Fibroblast of skin of right biceps (primary cell): ENCODE data around the gene SEC23IP.
A peak's percentile ranks its signal among the peaks of the same experiment; 100 is the strongest.
"Not testable (repeated sequence)": the region's sequence is repeated elsewhere in the genome, so short reads cannot be mapped to it uniquely, and the experiment has no call there.

Source experiments
- DNase-seq: peaks from one replicate; pipeline ENCODE4 v3.0.0-alpha.2; 2013

SEC23IP gene

DNA sequence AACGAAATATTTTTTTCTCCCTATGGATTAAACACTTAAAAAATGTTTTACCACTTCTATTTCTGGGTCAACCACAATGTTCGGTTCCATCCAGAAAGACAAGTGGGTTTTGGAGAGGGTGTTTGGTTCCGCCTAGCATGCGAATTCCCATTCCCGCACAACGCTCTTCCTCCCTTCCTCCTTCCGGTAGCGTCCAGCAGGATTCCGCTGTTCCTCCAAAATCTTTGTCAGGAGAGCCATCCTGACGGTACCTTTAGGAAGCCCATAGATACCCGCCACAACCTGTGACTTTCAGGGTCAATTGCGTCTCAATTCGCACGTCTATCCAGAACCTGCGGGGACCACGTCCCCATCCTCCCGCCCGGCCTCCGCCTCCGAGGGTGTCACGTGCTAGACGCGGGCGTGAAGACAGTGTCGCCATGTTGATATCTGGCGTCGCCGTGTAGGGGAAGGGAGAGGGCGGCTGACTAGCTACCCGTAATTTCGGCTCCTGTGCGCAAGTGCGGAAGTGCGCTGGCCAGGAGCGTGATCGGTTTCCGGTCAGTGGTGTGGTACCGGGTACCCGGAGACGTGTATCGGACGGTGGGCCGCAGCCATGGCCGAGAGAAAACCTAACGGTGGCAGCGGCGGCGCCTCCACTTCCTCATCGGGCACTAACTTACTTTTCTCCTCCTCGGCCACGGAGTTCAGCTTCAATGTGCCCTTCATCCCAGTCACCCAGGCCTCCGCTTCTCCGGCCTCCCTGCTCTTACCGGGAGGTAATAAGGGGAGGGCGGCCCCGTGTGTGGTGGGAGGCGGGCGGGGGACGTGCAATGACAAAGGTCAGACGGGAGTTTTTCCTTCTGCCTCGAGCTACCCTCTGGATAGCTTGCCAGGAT is at the start of gene SEC23IP:
Gene SEC23IP, plus strand, starts transcription at position 543 of the 878 bp plus-strand sequence. Its CDS starts 53 bp downstream, at position 596.
- peak; percentile 95 for DNase-seq

GRCh38 chr10:119845656-119846055 is 46.9 kb upstream of the SEC23IP start:
- DNase-seq, result no peak

GRCh38 chr10:119849031-119849789 is 43.3 kb upstream of the SEC23IP start:
- peak; percentile 87 for DNase-seq

DNA sequence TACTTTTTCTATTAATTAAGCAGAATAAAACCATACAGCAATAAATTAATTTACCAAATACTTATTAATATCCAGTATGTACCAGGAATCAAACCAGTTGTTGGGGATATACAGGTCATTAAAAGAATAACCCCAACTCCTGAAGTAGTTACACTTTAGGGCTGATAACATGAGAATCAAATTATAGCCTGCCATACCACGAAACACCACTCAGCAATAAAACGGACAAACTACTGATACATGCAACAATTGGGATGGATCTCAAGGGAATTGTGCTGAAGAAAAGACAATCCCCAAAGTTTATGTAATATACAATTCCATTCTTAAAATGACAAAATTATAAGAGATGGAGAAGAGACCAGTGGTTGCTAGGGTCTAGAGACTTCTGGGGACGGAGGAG is 42.6 kb upstream of the SEC23IP start:
- peak; percentile 26 for DNase-seq

GRCh38 chr10:119852277-119852676 is 40.3 kb upstream of the SEC23IP start:
- no peak for DNase-seq

- no peak for DNase-seq
Observed at GRCh38 chr10:119852822-119853221, 39.7 kb upstream of the SEC23IP start.

DNA sequence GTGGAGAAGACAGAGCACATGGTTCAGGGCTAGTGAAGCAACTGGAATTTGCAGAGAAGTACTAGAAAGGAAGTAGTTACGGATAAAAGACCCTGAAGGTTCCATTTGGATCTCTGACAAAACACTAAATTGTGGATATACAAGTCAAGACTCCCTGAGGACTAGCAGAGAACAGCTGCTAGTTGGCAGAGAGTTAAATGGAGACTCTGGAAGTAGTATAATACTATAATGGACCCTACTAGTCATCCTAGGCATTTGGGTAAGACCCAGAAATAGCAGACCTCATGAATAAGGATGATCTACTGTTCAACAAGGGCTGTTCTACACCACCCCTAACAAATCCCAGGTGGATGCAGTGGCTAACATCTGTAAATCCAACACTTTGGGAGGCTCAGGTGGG is 39.0 kb upstream of the SEC23IP start:
- no peak for DNase-seq

DNA sequence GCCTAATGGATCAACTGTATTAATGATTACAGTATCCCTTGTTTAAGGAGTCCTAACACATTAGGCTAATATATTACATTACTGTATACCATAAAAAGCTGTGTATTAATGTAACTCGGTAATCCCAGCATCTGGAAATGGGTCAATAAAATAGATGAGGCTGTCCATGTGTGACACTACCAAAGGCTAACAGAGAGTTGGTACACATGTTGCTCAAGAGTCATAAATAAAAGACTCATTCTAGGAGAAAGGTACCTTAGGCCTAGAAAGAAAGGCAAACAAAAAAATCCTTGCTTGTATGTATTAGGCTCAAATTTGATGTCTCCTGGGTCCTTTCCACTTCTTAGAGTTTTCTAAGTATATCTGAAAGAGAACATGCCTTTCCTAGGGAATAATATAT is 34.5 kb upstream of the SEC23IP start:
- DNase-seq, result no peak

- peak; percentile 45 for DNase-seq
Observed at GRCh38 chr10:119859420-119860258, 32.9 kb upstream of the SEC23IP start.

DNA sequence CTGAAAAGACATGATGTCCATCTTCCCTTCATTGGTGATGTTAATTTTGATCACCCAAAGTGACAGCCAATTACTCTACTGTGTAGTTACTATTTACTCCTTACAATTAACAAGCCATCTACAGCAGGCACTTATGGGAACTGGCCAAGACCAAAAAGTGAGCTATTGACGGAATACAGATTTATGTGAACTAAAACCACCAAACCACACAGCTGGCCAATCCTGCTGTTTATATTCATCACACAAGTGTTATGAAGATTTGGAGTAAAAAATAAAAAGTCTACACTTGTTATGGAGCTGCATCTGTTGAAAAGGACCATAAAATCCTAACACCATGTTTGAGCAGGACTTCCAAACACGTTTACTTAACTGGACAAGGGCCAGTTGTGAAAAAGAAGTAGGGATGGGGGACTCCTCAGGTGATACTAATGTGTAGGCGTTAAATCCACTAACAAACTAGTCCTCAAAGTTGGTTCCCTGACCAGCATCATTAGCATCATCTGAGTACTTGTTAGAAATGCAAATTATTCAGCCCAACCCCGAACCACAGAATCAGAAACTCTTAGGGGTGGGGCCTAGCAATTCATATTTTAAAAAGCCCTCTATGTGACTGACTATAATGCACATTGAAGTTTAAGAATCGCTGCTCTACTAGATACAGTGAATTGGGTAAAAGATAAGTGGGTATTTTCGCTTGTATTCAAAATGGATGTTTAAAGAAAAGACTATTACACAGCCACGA is 31.5 kb upstream of the SEC23IP start:
- no peak for DNase-seq

DNA sequence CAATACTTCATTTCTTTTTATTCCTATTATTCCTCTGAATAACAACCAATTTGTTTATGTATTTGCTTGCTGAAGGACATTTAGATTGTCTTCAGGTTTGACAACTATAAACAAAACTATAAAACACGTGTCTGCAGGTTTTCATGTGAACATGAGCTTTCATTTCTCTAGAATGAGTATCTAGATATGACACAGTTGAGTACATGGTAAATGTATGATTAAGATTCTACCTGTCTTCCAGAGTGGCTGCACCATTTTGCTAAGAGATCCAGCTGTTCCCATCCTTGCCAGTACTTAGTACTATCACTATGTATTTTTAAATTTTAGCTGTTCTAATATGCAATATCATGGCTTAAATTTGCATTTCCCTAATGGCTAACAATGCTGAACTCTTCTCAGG is 30.0 kb upstream of the SEC23IP start:
- no peak for DNase-seq

GRCh38 chr10:119863951-119864565 is 28.5 kb upstream of the SEC23IP start:
- no peak for DNase-seq

DNA sequence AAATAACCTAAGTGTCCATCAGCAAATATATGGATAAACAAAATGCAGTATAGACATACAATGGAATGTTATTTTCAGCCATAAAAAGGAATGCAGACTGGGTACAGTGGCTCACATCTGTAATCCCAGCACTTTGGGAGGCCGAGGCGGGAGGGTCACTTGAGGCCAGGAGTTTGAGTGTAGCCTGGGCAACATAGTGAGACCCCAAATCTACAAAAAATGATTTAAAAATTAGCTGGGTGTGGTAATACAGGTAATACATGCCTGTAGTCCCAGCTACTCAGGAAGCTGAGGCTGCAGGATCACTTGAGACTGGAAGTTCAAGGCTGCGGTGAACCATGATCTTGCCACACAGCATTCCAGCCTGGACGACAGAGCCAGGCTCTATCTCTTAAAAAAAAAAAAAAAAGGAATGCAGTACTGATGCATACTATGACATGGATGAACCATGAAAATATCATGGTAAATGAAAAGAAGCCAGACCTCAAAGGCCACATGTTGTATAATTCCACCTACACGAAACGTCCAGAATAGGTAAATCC is 26.8 kb upstream of the SEC23IP start:
- DNase-seq, result no peak

DNA sequence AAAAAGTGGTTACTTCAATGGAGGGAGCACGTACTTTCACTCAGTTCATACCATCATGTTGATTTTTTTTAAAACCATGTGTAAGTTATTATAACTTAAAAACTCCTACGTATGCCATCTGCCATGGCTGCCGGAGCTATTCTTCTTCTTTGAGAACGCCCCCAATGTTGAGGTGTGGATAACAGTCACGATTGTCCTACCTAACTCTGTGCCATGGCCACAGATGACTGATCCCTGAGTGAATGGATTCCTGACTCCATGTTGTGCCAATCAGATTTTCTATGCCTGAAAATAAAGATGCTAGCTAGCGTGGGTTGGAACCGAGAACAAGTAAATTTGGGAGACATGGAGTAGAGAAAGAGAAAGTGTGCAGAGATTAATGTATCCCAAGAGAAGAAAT is 25.2 kb upstream of the SEC23IP start:
- DNase-seq, result no peak

DNA sequence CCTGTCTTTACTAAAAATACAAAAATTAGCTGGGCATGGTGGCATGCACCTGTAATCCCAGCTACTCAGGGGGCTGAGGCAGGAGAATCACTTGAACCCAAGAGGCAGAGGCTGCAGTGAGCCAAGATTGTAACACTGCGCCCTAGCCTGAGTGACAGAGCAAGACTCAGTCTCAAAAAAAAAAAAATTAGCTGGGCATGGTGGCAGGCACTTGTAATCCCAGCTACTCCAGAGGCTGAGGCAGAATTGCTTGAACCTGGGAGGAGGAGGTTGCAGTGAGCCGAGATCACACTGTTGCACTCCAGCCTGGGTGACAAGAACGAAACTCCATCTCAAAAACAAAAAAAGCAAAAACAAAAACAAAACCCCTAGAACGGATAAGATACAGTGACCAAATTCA is 23.1 kb upstream of the SEC23IP start:
- DNase-seq, result not testable (repeated sequence)

- peak; percentile 26 for DNase-seq
Observed at GRCh38 chr10:119871881-119872609, 20.5 kb upstream of the SEC23IP start.

DNA sequence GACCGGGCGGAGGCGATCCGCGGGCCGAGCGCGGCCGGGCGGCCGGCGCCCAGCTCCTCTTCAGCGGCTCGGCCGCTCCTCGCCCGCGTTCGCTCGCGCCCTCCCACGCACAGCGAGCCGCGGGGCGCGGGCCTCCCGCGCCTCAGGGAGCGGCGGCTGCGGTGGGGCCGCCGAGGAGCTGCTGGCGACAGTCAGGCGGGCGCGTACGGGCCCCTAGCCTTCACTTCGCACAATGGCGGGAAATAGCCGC is 20.0 kb upstream of the SEC23IP start, which contains the start of gene MCMBP:
Gene MCMBP, minus strand, starts transcription at position 234 of the 250 bp plus-strand sequence. CDS start 259 bp downstream, outside the sequence.
- no peak for DNase-seq

DNA sequence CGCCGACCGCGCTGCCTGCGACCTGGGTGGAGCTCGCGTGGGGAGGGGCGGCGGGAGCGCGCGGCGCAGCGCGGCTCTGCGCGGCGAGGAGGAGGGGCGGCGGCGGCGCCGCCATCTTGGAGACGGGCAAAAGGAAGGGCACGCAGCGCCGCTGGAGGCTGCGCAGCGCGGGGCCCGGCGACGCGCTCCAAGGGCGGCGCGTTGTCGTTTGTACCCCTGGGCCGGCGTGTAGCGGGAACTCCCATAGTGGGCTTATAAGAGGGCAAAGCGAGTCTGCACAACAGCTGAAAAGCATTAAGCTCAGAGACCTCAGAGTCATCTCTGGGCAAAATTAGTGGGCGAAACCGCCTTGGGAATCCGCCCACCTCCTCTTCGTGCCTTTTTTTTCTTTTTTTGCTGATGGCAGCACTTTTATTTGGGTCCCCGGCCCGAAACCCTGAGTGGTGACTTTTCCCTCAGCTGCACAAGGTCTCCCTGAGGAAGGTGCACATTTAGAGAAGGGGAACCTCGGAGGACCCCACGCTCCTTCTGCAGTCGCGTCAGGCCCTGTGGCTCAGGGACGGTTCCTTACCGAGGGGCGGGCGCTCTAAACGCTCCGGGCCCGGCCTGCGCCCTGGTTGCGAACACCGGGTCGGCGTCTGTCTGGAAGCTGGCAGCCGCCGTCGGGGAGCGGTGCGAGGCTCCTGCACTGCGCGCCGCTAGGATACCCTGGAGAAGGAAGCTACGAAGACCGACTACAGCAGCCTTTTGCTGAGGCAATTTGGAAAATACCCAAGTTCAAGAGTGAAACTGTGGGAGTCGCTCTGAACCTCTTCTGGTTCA is 19.5 kb upstream of the SEC23IP start:
- peak; percentile 90 for DNase-seq

GRCh38 chr10:119878524-119878923 is 14.0 kb upstream of the SEC23IP start:
- DNase-seq, result no peak
